GM23248 (cell line): ENCODE data around the gene PRICKLE3.

Experiments used
- EZH2 ChIP-seq: fragments of 200-600 bp; sonication (generic); IDR thresholded peaks from 2 replicates; pipeline ENCODE4 v1.6.1; 2018; ENCODE audit warnings: antibody characterized with exemption, mild to moderate bottlenecking; ENCODE audit not compliant: insufficient read depth, poor library complexity, severe bottlenecking
- EZH2phosphoT487 ChIP-seq: fragments of 200-600 bp; sonication (generic); IDR thresholded peaks from 2 replicates; pipeline ENCODE4 v1.6.1; 2018; ENCODE audit warnings: antibody characterized with exemption, moderate library complexity, mild to moderate bottlenecking, low read depth; ENCODE audit not compliant: insufficient read depth

GRCh38 chrX:49203536-49203935 is 17.4 kb upstream of the PRICKLE3 start:
- TF ChIP-seq EZH2phosphoT487 (no peak), EZH2 (no peak)
